Right renal cortex interstitium (tissue), 3 donors: ENCODE data around the gene RPTOR. TPM values are rescaled to one million over a fixed set of nuclear protein-coding genes. Genes with fewer than 3 reads are reported as not detected.

Experiments
- DNase-seq, 3 donors: peaks; one replicate each; pipeline ENCODE4 v3.0.0-alpha.2; 2013; ENCODE audit warnings: low read depth in 3 of 3, low spot score in 2 of 3
- polyA plus RNA-seq, 3 donors: library from polyadenylated mRNA; unstranded; fragments of 120-200 nt; gene quantifications; one replicate each; pipeline ENCODE4 v1.2.1, GENCODE V29; 2013; ENCODE audit not compliant: insufficient read length in 3 of 3

RPTOR gene
- polyA plus RNA-seq, 3 donors, result 16.7 to 18.7 (median 17.1) TPM

DNA sequence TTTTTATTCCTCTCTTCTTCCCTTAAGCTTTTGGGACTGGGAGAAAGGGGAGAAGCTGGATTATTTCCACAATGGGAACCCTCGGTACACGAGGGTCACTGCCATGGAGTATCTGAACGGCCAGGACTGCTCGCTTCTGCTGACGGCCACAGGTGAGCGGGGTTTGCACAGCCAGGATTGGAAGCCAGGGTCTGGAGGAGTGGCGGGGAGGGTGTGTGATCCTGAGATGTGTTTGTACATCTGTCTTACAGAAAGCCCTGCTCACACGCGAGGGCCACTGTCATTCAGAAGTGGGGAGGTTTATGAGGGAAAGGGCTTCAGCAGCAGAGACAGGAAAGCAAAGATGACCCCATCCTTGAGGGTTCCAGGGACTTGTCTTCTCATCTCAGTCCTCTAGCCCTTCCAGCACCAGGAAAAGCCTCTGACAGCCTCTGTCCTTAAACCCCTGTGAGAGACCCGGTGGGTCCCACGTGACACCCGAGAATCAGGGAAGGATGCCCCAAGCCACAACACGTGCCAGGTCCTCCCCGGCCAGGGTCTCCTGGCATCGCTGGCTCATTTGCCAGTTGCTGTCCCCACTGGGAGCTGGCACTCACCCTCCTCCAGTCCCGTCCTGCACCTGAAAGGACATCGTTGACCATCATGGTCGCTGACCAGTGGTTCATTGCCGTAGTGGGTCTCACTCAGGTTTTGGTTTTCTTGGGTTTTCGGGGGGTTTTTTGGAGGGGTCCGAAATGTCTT lies 402.7 kb downstream of the RPTOR start:
- DNase-seq, result no peak

DNA sequence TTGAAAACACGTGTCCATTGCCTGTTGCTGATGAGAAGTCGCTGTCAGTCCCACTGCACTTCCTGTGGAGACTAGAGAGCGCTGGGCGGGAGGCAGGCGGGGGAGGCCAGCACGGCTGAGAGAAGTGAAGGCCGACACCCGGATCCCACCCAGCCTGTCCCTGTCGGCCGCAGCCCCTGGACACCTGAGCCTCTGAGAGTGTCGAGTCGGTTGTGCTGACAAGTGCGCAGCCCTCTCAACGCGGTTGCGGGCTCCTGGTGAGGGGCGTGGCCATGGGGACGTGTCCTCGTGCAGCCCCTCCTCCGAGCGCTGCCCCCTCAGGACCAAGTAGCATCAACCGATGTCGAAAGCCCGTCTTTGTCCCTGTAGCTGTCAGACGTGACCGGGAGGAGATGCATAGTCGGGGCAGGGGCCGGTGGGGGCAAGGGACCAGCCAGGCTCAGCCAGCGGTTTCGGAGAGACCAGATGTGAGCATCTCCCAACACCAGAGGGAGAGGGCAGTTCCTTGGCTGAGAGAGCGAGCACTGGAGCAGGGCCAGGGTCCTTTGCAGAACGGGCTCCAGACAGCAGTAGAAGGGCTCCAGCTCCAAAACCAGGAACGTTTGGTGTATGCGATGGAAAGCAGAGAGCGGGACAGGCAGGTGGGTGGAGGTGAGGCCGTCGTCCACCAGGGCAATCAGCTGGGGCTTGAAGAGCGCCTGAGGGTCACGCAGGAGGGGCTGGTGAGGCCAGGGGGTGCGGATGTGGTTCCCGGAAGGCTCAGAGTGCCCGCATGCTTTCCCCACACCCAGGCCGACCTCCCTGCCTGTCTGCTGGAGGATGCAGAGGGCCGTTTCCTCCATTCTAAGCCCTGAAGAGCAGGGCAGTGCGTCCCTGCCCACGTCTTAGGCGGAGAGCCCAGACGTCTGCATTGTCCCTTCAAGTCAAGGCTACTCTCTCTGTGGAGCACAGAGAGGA lies 403.7 kb downstream of the RPTOR start:
- DNase-seq, result no peak

DNA sequence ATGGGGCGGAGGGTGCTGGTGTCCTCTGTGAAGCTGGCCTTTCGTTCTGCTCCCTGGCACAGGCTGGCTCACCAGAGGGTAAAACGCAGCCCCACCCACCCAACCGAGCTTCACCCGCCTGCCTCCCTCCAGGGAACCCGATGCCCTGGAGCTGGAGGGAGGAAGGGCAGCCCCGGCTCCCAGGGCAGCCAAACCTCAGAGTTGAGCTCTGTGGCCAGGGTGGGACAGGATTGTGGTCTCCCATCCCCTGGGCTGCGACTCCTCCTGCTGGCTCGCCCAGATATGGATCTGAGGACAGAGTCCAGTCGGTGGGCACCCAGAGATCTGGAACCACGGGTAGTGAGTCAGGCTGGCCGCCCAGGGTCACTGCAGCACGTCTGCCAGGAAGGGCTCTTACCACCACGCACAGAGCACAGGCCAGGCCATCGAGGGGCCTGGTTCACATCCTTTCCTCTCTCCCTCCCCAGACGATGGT lies 404.4 kb downstream of the RPTOR start:
- no peak for DNase-seq

DNA sequence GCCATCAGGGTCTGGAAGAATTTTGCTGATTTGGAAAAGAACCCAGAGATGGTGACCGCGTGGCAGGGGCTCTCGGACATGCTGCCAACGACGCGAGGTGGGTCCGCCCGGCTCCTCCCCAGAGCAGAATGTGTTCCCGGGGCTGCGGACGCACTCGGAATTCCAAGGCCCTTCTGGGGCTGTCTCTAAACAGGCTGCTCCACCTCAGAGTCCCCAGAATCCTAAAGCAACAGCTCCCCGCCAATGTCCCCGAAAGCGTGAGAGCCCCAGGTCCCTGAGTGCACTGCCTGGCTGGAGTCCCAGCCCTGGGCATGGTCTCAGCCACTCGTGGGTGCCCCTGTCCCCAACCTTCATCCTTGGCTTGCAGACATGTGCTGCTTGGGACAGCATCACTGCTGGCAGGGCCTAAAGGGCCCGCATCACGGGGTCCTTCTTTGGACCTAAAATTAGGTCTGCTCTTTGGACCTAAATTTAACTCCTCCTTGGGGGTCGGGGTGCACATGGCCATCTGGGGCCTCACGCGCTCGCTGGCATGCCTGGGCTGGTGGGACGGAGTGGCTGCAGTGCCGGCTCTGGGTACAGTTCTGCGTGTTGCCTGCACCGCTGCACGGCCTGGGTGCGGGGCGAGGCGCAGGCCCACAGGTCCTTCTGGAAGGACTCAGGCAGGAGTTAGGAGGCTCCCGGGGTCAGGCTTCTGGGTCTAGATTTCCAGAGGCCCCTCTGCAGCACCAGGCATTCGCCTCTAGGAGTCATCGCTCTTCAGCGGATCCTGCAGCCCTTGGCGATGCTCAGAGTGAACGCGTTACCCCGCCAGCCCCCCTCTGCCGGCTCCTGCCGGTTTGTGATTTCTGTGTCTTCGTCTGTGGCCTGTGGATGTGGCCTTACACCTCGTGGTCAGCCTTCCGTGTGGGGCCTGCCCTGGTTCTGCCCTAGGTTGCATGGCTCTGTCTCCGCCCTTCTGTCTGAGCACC lies 405.1 kb downstream of the RPTOR start:
- DNase-seq, result no peak

DNA sequence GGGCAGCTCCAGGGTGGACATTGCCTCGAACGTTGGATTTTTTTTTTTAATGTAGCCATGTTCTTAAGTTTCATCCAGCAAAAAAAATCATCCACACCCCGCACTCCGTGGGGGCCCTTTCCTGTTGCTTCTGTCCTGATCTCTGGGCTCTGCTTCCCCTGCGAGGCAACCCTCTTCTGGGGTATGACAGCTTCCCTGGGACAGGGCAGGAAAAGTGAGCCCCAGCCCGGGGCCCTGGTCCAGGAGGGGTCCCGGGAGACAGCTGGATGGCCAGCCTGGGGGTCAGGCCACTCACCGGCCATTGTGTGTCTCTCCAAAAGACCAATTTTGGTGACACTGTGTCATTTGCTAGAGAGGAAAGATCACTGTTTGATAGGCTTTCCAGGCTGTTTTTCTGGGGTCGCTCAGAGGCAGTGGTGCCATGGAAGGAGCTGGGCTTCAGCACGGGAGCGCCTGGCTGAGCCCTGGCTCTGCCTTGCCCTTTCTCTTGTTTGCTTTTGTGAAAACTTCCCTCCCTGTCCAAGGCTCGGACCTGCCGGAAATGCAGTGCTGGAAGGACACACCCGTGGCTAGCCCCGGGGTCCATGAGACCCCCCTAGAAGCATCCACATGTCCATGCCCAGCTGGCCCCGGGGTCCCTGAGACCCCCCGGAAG lies 406.0 kb downstream of the RPTOR start:
- DNase-seq, result no peak

DNA sequence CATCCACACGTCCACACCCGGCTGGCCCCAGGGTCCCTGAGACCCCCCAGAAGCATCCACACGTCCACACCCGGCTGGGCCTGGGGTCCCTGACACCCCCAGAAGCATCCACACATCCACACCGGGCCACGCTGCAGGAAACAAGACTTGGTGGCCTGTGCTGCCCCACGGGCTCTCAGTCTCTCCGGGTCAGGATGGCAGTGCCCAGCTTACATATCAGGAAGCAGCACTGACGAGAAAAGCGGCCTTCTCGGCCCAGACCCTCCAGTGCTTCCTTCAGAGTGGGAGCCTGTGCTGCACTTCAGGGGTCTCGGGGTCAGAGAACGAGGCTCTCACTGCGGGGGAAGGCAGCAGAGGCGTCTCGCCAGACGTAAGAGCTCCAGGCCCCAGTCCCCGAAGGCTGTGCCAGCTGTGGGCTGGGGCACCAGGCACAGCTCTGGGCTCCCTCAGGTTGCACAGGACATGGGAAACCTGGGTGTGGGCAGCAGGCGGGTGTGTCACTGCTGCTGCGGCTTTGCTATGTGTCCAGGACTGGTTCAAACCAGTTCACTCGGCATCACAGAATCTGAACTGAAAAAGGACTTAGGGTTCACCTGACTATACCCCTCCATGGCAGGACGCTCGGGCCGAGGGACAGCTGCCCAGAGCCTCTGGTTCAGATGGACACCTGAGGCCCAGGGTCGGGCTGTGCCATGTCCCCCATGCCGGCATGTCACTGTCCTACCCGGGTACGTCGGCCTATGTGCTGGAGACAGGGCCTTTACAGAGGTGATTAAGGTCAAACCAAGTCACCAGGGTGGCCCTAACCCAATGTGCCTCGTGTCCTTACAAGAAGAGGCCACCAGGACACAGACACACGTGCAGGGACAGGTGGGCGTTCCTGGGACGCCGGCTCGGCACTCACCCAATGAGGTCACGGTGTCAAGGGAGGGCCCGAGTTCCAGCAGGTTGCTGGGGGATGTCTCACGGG lies 406.8 kb downstream of the RPTOR start:
- no peak for DNase-seq

DNA sequence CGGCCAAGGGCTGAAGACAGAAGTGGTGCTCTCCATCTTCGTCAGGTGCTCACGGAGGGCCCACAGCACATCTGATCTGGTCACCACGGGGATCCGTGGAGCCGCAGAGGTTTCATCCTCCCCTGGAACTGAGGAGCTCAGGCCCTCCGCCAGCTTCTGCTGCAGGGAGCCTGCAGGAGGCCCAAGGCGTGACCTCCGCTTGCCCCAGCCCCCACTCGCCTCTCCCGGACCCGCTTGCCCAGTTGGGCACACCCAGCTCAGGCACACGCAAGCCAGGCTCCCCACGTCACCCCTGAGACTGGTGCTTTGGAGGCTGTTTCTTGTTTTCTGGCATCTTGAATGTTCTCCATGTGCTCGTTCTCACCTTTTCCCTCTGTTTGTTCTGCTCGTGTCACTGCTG lies 407.7 kb downstream of the RPTOR start:
- DNase-seq, result no peak

DNA sequence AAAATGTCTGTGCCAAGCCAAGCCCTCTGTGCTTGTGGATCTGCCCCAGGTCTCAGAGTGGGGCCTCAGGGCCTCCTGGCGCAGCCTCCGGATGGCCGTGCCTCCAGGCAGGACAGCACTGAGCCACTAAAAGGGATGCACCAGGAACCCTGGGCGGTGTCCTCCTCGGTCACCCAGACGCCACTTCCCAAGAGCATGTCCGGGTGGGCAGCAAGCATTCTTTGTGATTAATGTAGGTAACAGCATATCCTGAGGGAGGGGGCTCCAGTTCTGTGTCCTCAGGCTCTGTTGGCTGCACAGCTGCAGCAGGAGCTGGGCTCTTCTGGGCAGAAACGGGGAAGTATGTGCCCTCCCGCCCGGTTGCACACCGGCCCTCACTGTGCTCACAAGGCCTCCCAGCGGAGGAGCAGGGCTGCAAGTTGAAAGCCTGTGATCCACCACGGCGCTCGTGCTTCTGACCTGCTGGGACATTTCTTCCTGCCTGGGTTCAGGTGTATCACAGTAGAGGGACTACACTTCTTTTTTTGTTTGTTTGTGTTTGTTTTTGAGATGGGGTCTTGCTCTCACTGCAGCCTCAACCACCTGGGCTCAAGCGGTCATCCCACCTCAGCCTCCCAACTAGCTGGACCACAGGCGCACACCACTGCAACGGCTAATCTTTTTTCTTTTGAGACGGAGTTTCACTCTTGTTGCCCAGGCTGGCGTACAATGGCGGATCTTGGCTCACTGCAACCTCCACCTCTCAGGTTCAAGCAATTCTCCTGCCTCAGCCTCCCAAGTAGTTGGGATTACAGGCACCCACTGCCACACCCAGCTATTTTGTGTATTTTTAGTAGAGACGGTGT lies 409.1 kb downstream of the RPTOR start:
- no peak for DNase-seq

DNA sequence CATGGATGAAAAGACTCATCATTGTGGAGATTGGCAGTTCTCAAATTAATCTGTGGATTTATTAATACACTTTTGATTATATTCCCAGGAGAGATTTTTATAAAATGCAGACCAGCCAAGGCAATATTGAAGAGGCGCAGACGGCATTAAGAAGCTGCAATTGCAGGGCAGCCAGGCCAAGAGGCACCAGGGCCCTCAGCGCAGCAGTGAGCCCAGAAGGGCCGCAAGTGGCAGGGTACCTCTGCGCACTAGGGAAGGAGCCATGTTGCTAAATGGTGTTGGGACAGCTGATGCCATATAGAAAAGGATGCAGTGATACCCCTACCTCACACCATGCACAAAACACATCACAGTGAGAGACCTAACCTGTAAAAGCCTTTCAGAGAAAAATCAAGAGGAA lies 410.4 kb downstream of the RPTOR start:
- DNase-seq, result no peak

DNA sequence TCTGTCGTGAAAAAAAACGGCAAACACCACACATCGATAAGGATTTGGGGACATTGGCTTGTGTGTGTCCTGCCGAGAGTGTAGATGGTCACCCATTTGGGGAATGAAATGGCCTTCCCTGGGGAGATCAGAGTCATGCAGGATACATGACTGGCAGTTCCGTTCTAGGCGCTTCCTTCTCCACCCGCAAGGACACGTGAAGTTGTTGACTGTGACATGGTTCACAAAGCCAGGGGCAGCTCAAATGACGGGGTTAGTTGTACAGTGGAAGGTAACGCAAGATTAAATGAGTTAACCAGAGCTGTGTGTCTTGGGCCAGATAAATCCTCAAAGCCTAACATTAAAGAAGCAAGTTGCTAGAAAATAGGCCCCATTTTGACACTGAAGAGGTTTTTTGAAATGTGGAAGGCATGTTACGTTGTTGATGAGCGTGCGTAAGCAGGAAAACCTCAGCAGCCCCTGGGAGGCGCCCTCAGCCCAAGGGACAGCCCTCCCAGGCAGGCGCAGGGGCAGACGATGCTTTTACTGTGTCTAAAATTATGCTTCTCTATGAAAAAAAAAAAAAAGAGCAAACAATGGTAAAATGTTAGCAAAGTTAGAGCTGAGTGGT lies 411.1 kb downstream of the RPTOR start:
- no peak for DNase-seq

DNA sequence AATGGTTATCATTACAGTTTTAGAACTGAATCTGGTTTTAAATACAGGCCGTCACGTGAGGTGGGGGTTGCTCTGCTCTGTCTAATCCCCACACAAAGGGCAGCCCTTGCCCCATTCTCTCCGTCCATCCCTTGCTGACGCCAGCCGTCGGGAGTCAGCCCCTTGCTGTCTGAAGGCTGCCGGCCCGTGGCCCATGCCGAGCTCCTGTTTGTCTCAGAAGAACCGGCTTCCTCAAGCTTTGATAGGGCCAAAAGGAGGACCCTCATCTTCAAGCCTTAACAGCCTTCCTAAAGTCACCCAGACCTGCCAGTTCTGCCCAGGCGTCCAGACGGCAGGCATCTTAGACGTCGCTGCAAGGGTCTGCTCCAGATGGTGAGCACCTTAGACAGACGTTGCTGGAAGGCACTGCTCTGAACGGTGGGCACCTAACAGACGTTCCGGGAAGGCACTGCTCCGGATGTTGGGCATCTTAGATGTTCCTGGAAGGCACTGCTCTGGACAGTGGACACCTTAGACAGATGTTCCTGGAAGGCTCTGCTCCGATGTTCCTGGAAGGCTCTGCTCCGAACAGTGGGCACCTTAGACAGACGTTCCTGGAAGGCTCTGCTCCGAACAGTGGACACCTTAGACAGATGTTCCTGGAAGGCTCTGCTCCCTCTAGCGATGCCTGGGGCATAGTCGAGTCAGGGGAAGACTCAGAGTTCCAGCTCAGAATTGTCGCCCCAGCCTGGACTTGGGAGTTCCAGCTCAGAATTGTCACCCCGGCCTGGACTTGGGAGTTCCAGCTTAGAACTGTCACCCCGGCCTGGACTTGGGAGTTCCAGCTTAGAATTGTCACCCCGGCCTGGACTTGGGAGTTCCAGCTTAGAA lies 411.9 kb downstream of the RPTOR start:
- DNase-seq, result no peak

DNA sequence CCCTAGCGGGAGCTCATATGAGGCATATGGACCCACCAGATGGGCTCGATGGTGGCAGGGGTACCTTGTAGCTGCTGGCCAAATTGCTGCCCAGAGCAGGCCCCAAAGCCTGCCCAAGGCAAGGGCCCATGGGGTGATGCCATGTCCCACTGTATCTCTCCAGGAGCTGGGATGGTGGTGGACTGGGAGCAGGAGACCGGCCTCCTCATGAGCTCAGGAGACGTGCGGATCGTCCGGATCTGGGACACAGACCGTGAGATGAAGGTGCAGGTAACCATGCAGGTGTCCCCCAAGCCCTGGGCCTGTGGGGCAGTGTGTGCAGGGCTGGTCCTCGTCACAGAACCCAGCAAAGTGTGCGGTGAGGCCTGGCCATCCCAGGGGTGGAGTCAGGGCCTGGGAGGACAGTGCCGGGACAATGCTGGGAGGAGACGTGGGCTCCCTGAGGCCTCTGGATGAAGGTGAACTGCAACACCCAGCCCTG lies 412.9 kb downstream of the RPTOR start:
- no peak for DNase-seq

DNA sequence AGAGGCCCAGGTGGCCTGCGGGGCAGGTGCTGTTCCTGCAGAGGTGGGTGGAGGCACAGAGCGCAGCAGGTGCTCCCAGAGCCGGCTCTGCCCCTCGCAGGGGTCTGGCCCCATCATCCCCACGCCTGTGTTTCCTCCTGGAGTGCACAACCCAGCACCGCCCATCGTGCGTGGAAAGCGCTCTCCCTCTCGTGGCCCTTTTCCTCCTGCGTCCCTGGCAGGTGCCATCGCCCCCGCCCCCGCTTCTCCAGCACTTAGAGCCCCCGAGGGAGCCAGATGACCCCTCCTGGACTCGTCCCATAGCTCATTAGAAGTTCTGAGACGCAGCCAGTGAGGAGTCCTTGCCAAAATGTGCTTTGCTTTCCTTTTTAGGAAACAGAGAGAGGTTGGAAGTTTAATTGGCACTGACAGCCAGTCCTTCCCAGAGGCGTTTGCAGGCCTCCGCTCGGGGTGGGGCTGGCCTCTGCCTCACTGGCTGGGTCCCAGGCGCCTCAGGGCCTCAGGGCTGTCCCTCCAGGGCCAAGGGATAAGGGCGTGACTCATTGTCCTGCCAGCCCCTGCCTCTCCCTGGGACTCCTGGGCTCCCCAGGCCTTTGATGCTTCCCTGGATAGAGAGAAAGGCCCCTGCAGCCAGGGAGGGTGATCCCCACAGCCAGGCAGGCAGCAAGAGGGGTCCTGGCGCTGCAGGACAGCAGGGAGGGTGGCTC lies 414.8 kb downstream of the RPTOR start:
- no peak for DNase-seq

DNA sequence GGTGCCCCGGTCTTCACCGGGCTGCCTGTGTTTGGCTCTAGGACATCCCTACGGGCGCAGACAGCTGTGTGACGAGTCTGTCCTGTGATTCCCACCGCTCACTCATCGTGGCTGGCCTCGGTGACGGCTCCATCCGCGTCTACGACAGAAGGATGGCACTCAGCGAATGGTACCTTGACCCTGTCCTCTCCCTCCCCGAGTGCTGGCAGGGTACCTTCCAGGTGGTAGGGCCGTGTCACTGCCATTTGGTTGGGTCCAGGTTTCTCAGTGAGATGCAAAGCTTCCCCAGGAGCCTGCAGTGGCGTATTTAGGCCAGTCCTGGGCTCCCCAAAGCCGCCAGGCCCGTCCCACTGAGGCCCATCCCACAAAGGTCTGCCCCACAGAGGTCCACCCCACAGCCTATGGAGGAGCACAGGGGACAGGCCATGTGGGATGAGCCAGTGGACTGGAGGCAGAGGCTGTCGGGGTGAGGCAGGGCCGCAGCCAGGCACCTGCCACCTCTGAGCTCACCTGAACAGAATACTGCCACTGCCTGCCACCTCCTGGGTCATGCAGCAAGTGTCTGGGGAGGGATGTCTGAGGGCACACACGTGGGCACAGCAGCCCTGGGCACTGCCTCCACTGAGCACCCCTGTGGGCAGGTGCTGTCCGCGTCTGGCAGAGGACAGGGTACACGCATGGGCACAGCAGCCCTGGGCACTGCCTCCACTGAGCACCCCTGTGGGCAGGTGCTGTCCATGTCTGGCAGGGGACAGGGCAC lies 415.6 kb downstream of the RPTOR start:
- DNase-seq, result no peak

DNA sequence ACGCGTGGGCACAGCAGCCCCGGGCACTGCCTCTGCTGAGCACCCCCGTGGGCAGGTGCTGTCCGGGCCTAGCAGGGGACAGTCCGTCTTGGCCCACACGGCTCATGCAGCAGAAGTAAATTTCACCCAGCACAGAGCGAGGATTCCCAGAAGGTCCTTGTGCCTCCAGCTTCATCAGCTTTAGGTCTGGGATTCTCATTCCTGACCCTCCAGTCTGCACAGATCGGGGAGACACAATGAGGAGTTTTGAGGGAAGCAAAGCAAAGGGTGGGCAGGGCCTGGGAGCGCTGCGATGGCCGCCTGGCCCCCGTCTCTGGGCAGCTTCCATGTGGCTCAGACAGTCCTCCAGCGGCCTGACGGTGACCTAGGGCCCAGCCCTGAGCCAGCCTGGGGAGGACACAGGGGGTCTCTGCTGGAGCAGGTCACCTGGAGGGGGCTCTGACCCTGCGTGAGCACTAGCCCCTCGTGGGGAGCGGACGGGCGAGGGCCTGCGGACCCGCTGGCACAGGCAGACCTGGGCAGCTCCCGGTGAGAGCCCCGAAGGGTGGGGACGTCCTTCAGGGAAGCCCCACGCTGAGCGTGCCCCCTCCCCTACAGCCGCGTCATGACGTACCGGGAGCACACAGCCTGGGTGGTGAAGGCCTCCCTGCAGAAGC lies 416.3 kb downstream of the RPTOR start:
- DNase-seq, result no peak
